22Rv1 (cell line): ENCODE data around the gene DUOXA1.

Experiments used
- H3K27ac ChIP-seq: fragments of 450-650 bp; 2 replicates; pipeline ENCODE4 v1.5.1; 2017
- CTCF ChIP-seq: fragments of 450-650 bp; IDR thresholded peaks from 2 replicates; pipeline ENCODE4 v1.5.1; 2017; ENCODE audit warnings: mild to moderate bottlenecking
- ZFX ChIP-seq: fragments of 450-650 bp; IDR thresholded peaks from 2 replicates; pipeline ENCODE4 v1.6.1; 2017; ENCODE audit warnings: antibody characterized with exemption, borderline replicate concordance

Gene DUOXA1

GRCh38 chr15:45117308-45118130 is 12.2 kb downstream of the DUOXA1 start:
- TF ChIP-seq ZFX (no peak), CTCF (no peak)
- H3K27ac ChIP-seq = no peak overlapping the region

- no peak overlapping the region for H3K27ac ChIP-seq
- TF ChIP-seq ZFX = no peak
- TF ChIP-seq CTCF = no peak
These were observed 13.0 kb downstream of the DUOXA1 start for GRCh38 chr15:45116482-45117307.

DNA sequence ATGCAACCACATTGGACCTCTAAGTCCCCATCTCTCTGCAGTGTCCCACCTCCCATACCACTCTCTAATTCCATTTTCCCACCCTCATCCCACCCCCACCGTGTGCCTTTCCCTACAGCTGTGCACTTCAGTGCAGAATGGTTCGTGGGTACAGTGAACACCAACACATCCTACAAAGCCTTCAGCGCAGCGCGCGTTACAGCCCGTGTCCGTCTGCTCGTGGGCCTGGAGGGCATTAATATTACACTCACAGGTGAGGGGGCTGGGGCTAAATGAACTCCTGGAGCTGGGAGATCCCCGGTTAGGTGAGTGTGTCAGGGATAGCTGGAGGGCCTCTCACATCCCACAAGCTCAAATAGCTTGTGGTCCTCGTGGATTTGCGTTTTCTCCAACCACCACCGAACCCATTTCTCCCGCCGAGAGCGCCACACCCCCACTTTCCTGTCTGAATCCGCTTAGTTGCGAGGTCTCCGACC is 13.6 kb downstream of the DUOXA1 start:
- TF ChIP-seq CTCF (no peak), ZFX (no peak)
- H3K27ac ChIP-seq = no peak overlapping the region

GRCh38 chr15:45115312-45115820 is 14.3 kb downstream of the DUOXA1 start:
- no peak for TF ChIP-seq ZFX
- TF ChIP-seq CTCF = no peak
- H3K27ac ChIP-seq = no peak overlapping the region

- no peak for TF ChIP-seq CTCF
- no peak for TF ChIP-seq ZFX
- no peak overlapping the region for H3K27ac ChIP-seq
These were observed 15.0 kb downstream of the DUOXA1 start for GRCh38 chr15:45114751-45115085.

GRCh38 chr15:45114076-45114750 is 15.5 kb downstream of the DUOXA1 start, which contains the start of the genes DUOX2 and DUOXA2:
DUOX2 (minus strand) TSS chr15:45114172; CDS start chr15:45113411, 761 bp downstream.
DUOXA2 (plus strand) TSS chr15:45114326; CDS start chr15:45114606, 280 bp downstream.
- H3K27ac ChIP-seq = no peak within 1 kb of the TSS

More at GRCh38 chr15:45114076-45114750, 15.5 kb downstream of the DUOXA1 start, which contains the start of the genes DUOX2 and DUOXA2:
- TF ChIP-seq CTCF = no peak
- TF ChIP-seq ZFX = no peak
